HepG2 (cell line): ENCODE measurements around the gene MAGEA8. TPM values are rescaled to one million over a fixed set of nuclear protein-coding genes. Genes with fewer than 3 reads are reported as not detected.
"Not testable (repeated sequence)": the region's sequence is repeated elsewhere in the genome, so short reads cannot be mapped to it uniquely, and the experiment has no call there.

Experiments used
- ATAC-seq: fragments of 200-7000 bp; cut with Tn5 transposase; 3 replicates; pipeline ENCODE4 v1.9.1; 2020; ENCODE audit warnings: mild to moderate bottlenecking, moderate library complexity
- BruUV-seq: library from RNA; stranded (reverse); fragments of 400-500 nt; replicated peaks from 2 replicates; lab custom pipeline; 2021; lab: Mats Ljungman, UMichigan
- CTCF ChIA-PET: fragments of 300-600 bp; formaldehyde crosslinking; extraction: SDS; loops from one replicate; lab custom pipeline; 2021; ENCODE audit warnings: low total read pairs, inconsistent platforms, low intra/inter-chr PET ratio; lab: Yijun Ruan, JAX
- POLR2A ChIA-PET: fragments of 350-600 bp; sonication (Branson Sonifier 250); formaldehyde crosslinking; loops from one replicate; lab custom pipeline; 2020; ENCODE audit warnings: antibody characterized with exemption, inconsistent platforms; lab: Yijun Ruan, JAX
- DNase-seq: peaks from one replicate; pipeline ENCODE4 v3.0.0-alpha.2; 2015; ENCODE audit warnings: low spot score
- FAIRE-seq: peaks from 3 replicates; lab custom pipeline; 2011; peaks lifted over from hg19 to GRCh38; lab: Jason Lieb, UNC
- H2AFZ ChIP-seq: one replicate; pipeline ENCODE4 v1.6.1; 2011; ENCODE audit warnings: low read length, inconsistent platforms
- H3K27ac ChIP-seq: fragments of 300-600 bp; 3 replicates; pipeline ENCODE4 v1.8.0; 2011; ENCODE audit warnings: mixed run types, mild to moderate bottlenecking, mixed read lengths, low read length, inconsistent platforms; ENCODE audit not compliant: insufficient read depth; ENCODE audit errors: extremely low read length
- H3K27me3 ChIP-seq, 2 experiments: fragments of 200-600 bp in 1 of 2; 2 replicates in 1 of 2; 3 replicates in 1 of 2; pipeline versions ENCODE4 v1.6.0 to v1.8.0; 2011; ENCODE audit warnings: low read length in 2 of 2, mild to moderate bottlenecking in 2 of 2, moderate library complexity in 2 of 2, inconsistent platforms in 1 of 2; ENCODE audit not compliant: insufficient read depth in 2 of 2, control insufficient read depth in 1 of 2
- H3K36me3 ChIP-seq, 2 experiments: fragments of 200-600 bp in 1 of 2; replicated peaks in 1 of 2; 2 replicates in 1 of 2; 3 replicates in 1 of 2; pipeline versions ENCODE4 v1.5.1 to v1.8.0; 2011; ENCODE audit warnings: low read length in 2 of 2, inconsistent platforms in 1 of 2; ENCODE audit not compliant: insufficient read depth in 2 of 2, control insufficient read depth in 1 of 2
- H3K4me1 ChIP-seq: 2 replicates; pipeline ENCODE4 v1.5.1; 2012; ENCODE audit warnings: low read length, inconsistent platforms; ENCODE audit not compliant: insufficient read depth
- H3K4me2 ChIP-seq: 2 replicates; pipeline ENCODE4 v1.6.0; 2011; ENCODE audit warnings: low read depth, low read length, inconsistent platforms
- H3K4me3 ChIP-seq, 3 experiments: fragments of 200-600 bp in 1 of 3; sonication (generic), shearing (Covaris generic) in 1 of 3; replicated peaks in 1 of 3; 2 replicates each; pipeline ENCODE4 v1.5.1; 2011 to 2016; ENCODE audit warnings: low read length in 3 of 3, inconsistent platforms in 2 of 3, low read depth in 2 of 3, mild to moderate bottlenecking in 2 of 3, control low read depth in 1 of 3, mixed read lengths in 1 of 3; ENCODE audit not compliant: insufficient read depth in 1 of 3
- H3K79me2 ChIP-seq: one replicate; pipeline ENCODE4 v1.6.1; 2011; ENCODE audit warnings: low read length, inconsistent platforms; ENCODE audit not compliant: insufficient read depth
- H3K9ac ChIP-seq: 2 replicates; pipeline ENCODE4 v1.6.0; 2011; ENCODE audit warnings: mild to moderate bottlenecking, low read depth, low read length, inconsistent platforms; ENCODE audit not compliant: insufficient read depth
- H3K9me3 ChIP-seq: 2 replicates; pipeline ENCODE4 v1.5.1; 2012; ENCODE audit warnings: mild to moderate bottlenecking, low read length
- H4K20me1 ChIP-seq: 2 replicates; pipeline ENCODE4 v1.6.0; 2011; ENCODE audit warnings: inconsistent platforms, mild to moderate bottlenecking, low read length, moderate library complexity; ENCODE audit not compliant: insufficient read depth
- WGBS: methylation state at CpG from one replicate; pipeline ENCODE4 v1.1.6; 2017; ENCODE audit warnings: low lambda C conversion rate; 5-methylcytosine and 5-hydroxymethylcytosine counted together
- in situ Hi-C: cut with HindIII; loops from 2 replicates; pipeline ENCODE4 v1.10.0; 2017; ENCODE audit warnings: low pct_unique_long_range_greater_than_20kb; ENCODE audit not compliant: extremely low pct_ligation_motif_present
- intact Hi-C: fragments of 100-400 bp; cut with micrococcal nuclease; formaldehyde crosslinking; loops from one replicate; pipeline ENCODE4 v1.10.0; 2022; ENCODE audit not compliant: unreplicated experiment
- polyA plus RNA-seq, 8 experiments: library from polyadenylated mRNA; depleted of rRNA in 3 of 8; stranded (reverse) in 7 of 8; unstranded in 1 of 8; fragments of >200 nt; fragmentation: Illumina TruSeq in 4 of 8; extraction: Trizol in 4 of 8; gene quantifications; 2 replicates each; pipeline versions ENCODE4 v1.2.1 to v1.2.3, GENCODE V29; 2011 to 2016; ENCODE audit warnings: low read depth in 4 of 8, missing spikeins in 1 of 8, mixed read lengths in 1 of 8; ENCODE audit not compliant: insufficient read depth in 1 of 8
- total RNA-seq, 5 experiments: library from RNA; depleted of rRNA; stranded (reverse); fragments of >200 nt; fragmentation: Illumina TruSeq; extraction: Trizol; gene quantifications; 2 replicates each; pipeline ENCODE4 v1.2.3, GENCODE V29; 2016; ENCODE audit warnings: low read depth in 1 of 5

The MAGEA8 gene
- total and polyA plus RNA-seq, 2 of the 13 experiments (the other 11 are each of a cell fraction or from before 2014, with no cell fraction given) = not detected

DNA sequence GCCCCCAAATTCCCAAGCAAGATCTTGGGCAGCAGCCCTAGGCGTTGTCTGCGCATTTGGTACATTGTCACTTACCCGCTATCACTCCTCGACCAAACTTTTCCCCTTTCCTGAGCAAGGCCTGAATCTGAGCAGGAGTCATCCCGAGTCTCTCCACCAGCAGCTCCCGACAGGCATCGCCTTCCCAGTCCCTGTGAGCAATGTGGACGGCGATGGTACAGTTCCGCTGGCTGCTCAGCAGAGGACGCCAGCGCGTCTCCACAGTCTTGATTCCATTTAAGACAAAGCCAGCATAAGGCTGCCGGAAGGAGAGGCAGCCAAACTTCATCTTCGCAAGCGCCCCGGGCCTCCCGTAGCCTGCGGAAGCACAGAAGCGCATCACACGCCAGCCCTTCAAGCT lies 52.6 kb downstream of the MAGEA8 start:
- CTCF ChIA-PET, H3K4me3 ChIP-seq, H3K4me2 ChIP-seq, intact Hi-C loops, H3K36me3 ChIP-seq, H3K4me1 ChIP-seq, POLR2A ChIA-PET, H3K9ac ChIP-seq, BruUV-seq, ATAC-seq, H2AFZ ChIP-seq, H3K27ac ChIP-seq, in situ Hi-C loops, H4K20me1 ChIP-seq, H3K27me3 ChIP-seq, H3K79me2 ChIP-seq, DNase-seq, H3K9me3 ChIP-seq: not testable (repeated sequence)
- peak; percentile 72 for FAIRE-seq
- no CpG with 5 or more reads among the region's 21 CpGs for WGBS

Other genes starting within 250 kb of the MAGEA8 start
- 4.4 and 5.9 TPM in 2 replicates for gene TMEM185A, start 249.4 kb upstream of the MAGEA8 start, total RNA-seq (2016; rRNA removed; fragmentation: Illumina TruSeq; extraction: Trizol)
- 9.9 and 10.5 TPM in 2 replicates for gene TMEM185A, start 249.4 kb upstream of the MAGEA8 start, polyA plus RNA-seq (2011; rRNA removed)
- not detected in 2 replicates for gene MAGEA11, start 169.1 kb upstream of the MAGEA8 start, total RNA-seq (2016; rRNA removed; fragmentation: Illumina TruSeq; extraction: Trizol)
- gene MAGEA11, start 169.1 kb upstream of the MAGEA8 start, polyA plus RNA-seq (2011; rRNA removed) = not detected in 2 replicates
- 0.09 TPM in 1 of 2 replicates, not detected in the other for gene HSFX1, start 107.1 kb upstream of the MAGEA8 start, total RNA-seq (2016; rRNA removed; fragmentation: Illumina TruSeq; extraction: Trizol)
- gene HSFX1, start 107.1 kb upstream of the MAGEA8 start, polyA plus RNA-seq (2011; rRNA removed) = 0.08 and 0.12 TPM in 2 replicates
- 0.07 TPM in 1 of 2 replicates, not detected in the other for gene MAGEA9, start 99.3 kb upstream of the MAGEA8 start, total RNA-seq (2016; rRNA removed; fragmentation: Illumina TruSeq; extraction: Trizol)
- gene MAGEA9, start 99.3 kb upstream of the MAGEA8 start, polyA plus RNA-seq (2011; rRNA removed) = not detected in 2 replicates
- gene HSFX4, start 48.4 kb downstream of the MAGEA8 start, total RNA-seq (2016; rRNA removed; fragmentation: Illumina TruSeq; extraction: Trizol) = not detected in 2 replicates
- gene HSFX4, start 48.4 kb downstream of the MAGEA8 start, polyA plus RNA-seq (2011; rRNA removed) = not detected in 2 replicates
- gene EOLA2, start 57.3 kb downstream of the MAGEA8 start, total RNA-seq (2016; rRNA removed; fragmentation: Illumina TruSeq; extraction: Trizol) = 22.0 and 29.0 TPM in 2 replicates
- 20.4 and 23.8 TPM in 2 replicates for gene EOLA2, start 57.3 kb downstream of the MAGEA8 start, polyA plus RNA-seq (2011; rRNA removed)